Uterus (tissue), 4 donors: ENCODE data around the gene COL13A1. TPM values are rescaled to one million over a fixed set of nuclear protein-coding genes. Genes with fewer than 3 reads are reported as not detected.

ENCODE experiments used
- DNase-seq, 2 donors: peaks; one replicate each; pipeline ENCODE4 v3.0.0-alpha.2; 2019 to 2020
- H3K27ac ChIP-seq, 2 donors: fragments of 200-600 bp; sonication (generic); 1 replicate in 1 of 2; 2 replicates in 1 of 2; pipeline ENCODE4 v1.5.1; 2016 to 2018
- H3K27me3 ChIP-seq, 2 donors: fragments of 200-600 bp; sonication (generic); one replicate each; pipeline ENCODE4 v1.5.1; 2018 to 2019; ENCODE audit warnings: control low read depth in 1 of 2
- H3K36me3 ChIP-seq, 2 donors: fragments of 200-600 bp; sonication (generic); one replicate each; pipeline ENCODE4 v1.5.1; 2019; ENCODE audit warnings: control low read depth in 1 of 2
- H3K4me1 ChIP-seq, 2 donors: fragments of 200-600 bp; sonication (generic); one replicate each; pipeline ENCODE4 v1.5.1; 2018 to 2019; ENCODE audit warnings: control low read depth in 1 of 2
- H3K4me3 ChIP-seq, 2 donors: fragments of 200-600 bp; sonication (generic); 1 replicate in 1 of 2; 2 replicates in 1 of 2; pipeline ENCODE4 v1.5.1; 2018 to 2019; ENCODE audit warnings: mild to moderate bottlenecking in 1 of 2
- H3K9me3 ChIP-seq, 2 donors: fragments of 200-600 bp; sonication (generic); one replicate each; pipeline ENCODE4 v1.5.1; 2019; ENCODE audit warnings: control low read depth in 1 of 2
- POLR2A ChIP-seq, 2 donors: fragments of 450-650 bp; IDR thresholded peaks; one replicate each; pipeline ENCODE4 v1.6.1; 2016; ENCODE audit warnings: antibody characterized with exemption in 2 of 2, mild to moderate bottlenecking in 1 of 2, moderate library complexity in 1 of 2
- intact Hi-C: fragments of 100-400 bp; cut with DNase I; formaldehyde crosslinking; loops from one replicate; pipeline ENCODE4 v1.15.1; 2023; ENCODE audit warnings: low total_unique reads
- total RNA-seq, 4 donors: library from RNA; depleted of rRNA in 3 of 4; stranded (reverse); fragments of >200 nt in 3 of 4; gene quantifications; one replicate each; pipeline versions ENCODE4 v1.1.0 to v1.2.4, GENCODE V29; 2014 to 2023
- TF ChIP-seq, protein P1 (sequence below), 4 experiments: fragments of 200-600 bp in 2 of 4; fragments of 450-650 bp in 2 of 4; sonication (generic) in 2 of 4; IDR thresholded peaks; one replicate each; pipeline ENCODE4 v1.5.1; 2016 to 2019; ENCODE audit warnings: antibody characterized with exemption in 4 of 4, mild to moderate bottlenecking in 2 of 4, moderate library complexity in 1 of 4
- donor health status: DM: yes; HTN: yes; CAD: no.

Gene COL13A1
- total RNA-seq, 4 donors from 2014 or later, result 2.1 to 13.9 (median 3.6) TPM; not detected in 1

DNA sequence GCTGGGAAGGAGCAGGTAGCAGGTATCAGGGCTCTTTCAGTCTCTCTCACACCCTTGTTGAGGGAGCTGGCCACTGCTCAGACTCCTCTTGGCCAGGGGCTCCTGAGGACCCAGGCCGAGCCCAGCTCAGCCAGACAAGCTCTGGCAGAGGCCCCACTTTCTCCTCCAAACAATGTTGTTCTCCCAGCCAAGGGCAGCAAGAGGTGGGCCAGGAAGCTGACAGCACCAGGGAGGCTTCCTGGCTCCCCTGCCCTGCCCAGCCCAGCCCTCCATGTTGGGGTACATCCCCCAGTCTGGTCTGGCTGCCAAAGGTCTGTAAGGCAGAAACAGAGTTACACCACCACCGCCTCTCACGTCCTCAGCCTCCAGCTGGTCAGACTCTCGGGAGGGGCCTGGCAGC is 33.9 kb upstream of the COL13A1 start:
- DNase-seq, result no peak
- Histone ChIP-seq H3K27me3 (no peaks in the 10 kb centered on the region), H3K9me3 (no peaks in the 10 kb centered on the region), H3K4me1 (no peaks in the 10 kb centered on the region), H3K36me3 (no peaks in the 10 kb centered on the region), H3K4me3 (no peak overlapping the region), H3K27ac (no peak overlapping the region)
- intact Hi-C loops, result no loop called here
- TF ChIP-seq POLR2A (IDR thresholded peaks at IDR 0.05), result no peak
- TF ChIP-seq, protein P1, sequence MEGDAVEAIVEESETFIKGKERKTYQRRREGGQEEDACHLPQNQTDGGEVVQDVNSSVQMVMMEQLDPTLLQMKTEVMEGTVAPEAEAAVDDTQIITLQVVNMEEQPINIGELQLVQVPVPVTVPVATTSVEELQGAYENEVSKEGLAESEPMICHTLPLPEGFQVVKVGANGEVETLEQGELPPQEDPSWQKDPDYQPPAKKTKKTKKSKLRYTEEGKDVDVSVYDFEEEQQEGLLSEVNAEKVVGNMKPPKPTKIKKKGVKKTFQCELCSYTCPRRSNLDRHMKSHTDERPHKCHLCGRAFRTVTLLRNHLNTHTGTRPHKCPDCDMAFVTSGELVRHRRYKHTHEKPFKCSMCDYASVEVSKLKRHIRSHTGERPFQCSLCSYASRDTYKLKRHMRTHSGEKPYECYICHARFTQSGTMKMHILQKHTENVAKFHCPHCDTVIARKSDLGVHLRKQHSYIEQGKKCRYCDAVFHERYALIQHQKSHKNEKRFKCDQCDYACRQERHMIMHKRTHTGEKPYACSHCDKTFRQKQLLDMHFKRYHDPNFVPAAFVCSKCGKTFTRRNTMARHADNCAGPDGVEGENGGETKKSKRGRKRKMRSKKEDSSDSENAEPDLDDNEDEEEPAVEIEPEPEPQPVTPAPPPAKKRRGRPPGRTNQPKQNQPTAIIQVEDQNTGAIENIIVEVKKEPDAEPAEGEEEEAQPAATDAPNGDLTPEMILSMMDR (IDR thresholded peaks at IDR 0.05), result no peak

DNA sequence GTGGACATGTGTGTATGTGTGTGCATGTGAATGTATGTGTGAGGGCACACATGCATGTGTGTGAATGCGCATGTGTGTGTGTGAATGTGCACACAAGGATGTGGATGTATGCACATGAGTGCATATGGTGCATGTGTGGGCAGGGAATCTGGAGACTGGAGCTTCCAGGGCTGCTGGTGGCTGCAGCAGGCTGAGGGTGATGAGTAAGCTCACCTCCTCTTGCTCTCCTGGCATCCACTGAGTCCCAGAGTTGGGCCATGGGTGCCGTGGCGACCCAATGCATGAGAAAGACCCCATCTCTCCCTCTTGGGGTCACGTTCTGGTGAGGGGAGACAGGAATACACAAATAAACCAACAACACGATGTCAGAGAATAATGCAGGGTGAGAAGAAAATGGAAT is 33.3 kb upstream of the COL13A1 start:
- Histone ChIP-seq H3K4me3 (no peak overlapping the region), H3K9me3 (no peaks in the 10 kb centered on the region), H3K4me1 (no peaks in the 10 kb centered on the region), H3K27me3 (no peaks in the 10 kb centered on the region), H3K36me3 (no peaks in the 10 kb centered on the region), H3K27ac (no peak overlapping the region)
- DNase-seq, result no peak
- intact Hi-C loops, result no loop called here
- TF ChIP-seq, protein P1 (IDR thresholded peaks at IDR 0.05), result no peak
- TF ChIP-seq POLR2A (IDR thresholded peaks at IDR 0.05), result no peak

DNA sequence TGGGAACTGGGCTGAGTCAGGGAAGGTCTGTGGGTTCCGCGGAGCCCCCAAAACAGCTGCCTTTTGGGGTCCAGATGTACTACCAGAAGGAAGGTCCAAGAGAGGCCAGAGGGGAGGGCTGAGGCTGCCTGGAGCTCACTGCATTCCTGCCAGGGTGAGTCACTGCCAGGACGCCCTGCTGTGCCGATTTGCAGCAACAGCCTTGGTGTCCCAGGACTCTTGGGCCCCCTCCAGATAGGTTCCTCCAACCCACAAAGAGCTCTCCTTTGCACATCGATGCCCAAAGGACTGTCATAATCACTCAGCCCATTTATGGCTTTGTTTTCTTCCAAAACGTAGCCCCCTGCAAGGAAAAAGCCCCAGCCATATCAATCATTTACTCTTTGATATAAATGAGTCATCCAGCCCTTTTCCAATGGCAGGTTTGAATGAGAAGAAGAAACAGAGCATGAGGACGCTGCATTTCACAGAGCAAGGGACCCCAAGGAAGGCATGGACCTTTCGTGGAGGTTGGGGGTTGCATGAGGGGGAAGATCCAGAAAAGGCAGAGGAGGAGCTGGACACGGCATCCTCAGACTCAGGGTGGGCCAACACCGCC is 32.2 kb upstream of the COL13A1 start:
- Histone ChIP-seq H3K4me3 (no peak overlapping the region), H3K9me3 (no peaks in the 10 kb centered on the region), H3K36me3 (no peaks in the 10 kb centered on the region), H3K27ac (no peak overlapping the region), H3K27me3 (no peaks in the 10 kb centered on the region), H3K4me1 (no peaks in the 10 kb centered on the region)
- intact Hi-C loops, result no loop called here
- TF ChIP-seq, protein P1 (IDR thresholded peaks at IDR 0.05), result no peak
- TF ChIP-seq POLR2A (IDR thresholded peaks at IDR 0.05), result no peak
- DNase-seq, result no peak

DNA sequence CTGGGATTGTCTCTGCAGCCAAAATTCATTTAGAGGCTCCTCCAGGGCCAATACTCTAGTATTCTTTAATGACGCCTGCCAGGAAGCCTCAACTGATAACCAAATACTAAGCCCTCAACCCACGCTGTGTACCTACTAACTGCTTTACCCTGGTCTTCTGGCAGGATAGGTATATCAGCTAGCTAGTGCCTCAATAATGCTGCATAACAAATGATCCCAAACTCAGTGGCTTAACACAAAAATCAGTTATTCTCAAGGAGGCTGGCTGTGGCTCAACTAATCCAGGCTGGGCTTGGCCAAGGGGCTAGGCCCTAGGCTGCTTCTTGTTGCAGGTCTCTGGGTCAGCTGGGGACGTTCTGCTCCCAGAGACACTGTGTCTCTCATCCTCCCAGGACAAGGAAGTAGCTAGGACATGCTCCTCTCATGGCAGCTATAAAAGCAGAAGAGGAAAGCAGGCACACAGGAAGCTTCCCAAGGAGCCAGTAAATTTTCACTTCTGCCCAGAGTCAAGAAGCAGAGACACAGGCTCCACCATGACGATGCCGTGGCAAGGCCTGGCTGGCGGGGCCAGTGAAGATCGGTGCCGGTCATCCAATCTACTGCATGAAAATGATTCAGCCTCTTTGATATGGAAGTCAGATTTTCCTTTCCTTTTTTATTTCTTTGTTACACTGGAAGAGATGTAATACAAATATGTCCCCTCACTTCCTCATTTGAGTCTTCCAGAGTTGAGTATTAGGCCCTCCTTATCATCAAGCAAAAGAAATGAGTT is 28.6 kb upstream of the COL13A1 start:
- intact Hi-C loops, result no loop called here
- Histone ChIP-seq H3K9me3 (no peaks in the 10 kb centered on the region), H3K36me3 (no peaks in the 10 kb centered on the region), H3K4me3 (no peak overlapping the region), H3K4me1 (no peaks in the 10 kb centered on the region), H3K27me3 (no peaks in the 10 kb centered on the region), H3K27ac (no peak overlapping the region)
- TF ChIP-seq POLR2A (IDR thresholded peaks at IDR 0.05), result no peak
- TF ChIP-seq, protein P1 (IDR thresholded peaks at IDR 0.05), result no peak
- no peak for DNase-seq

DNA sequence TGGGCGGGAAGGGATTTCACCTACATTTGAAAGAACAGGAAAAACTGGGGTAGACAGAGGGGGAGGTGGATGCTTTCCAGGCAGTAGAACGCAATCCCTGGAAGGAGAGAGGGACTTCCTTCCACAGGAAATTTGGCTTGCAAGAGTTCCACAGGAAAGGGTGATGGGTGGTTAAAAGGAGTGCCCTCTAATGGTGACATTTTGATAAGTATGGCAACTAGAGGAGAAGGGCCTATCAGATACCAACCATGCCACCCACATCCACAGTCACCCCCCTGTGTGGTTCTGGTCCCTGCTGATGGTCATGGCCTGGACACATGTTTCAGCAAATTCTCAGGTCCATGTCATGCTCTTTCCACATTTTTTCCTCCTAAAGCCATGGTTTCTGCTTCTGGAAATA is 27.1 kb upstream of the COL13A1 start:
- intact Hi-C loops, result no loop called here
- no peaks in the 10 kb centered on the region for H3K9me3 ChIP-seq
- DNase-seq, result no peak
- no peaks in the 10 kb centered on the region for H3K4me1 ChIP-seq
- no peaks in the 10 kb centered on the region for H3K36me3 ChIP-seq
- no peaks in the 10 kb centered on the region for H3K27me3 ChIP-seq
- TF ChIP-seq POLR2A (IDR thresholded peaks at IDR 0.05), result no peak
- TF ChIP-seq, protein P1 (IDR thresholded peaks at IDR 0.05), result no peak
- H3K27ac ChIP-seq, result no peak overlapping the region
- no peak overlapping the region for H3K4me3 ChIP-seq
